Measurements from ENCODE around the gene PNLIP. TPM values are rescaled to one million over a fixed set of nuclear protein-coding genes. Genes with fewer than 3 reads are reported as not detected.

PNLIP gene
- polyA plus RNA-seq, 1 of the 3 experiments (the other 2 are of a cell fraction), result not detected

DNA sequence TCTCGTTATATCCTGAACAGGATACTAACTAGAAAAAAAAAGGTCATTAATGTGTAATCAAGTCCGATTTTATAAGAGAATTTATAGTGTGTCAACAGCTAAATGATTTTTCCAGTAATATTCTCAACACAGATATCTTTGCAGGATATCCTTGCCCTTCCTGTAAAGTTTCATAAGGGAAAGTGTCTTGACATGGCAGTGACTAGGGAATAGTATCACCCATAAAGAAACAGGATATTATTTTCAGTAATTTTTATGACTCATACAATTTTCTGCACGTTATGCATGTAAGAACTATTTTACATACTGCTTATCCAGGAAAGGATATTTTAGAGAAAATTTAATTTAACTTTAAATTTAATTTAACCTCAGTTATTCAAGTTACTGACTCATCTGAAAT, 19.5 kb upstream of the PNLIP start:
- DNase-seq, result no peak
- Histone ChIP-seq H3K4me3 (ENCODE audit: low read depth in 2 of 2, low read length in 1 of 2) (no peak overlapping the region), H3K79me2 (ENCODE audit: insufficient read depth) (no peaks in the 10 kb centered on the region), H3K9ac (no peak overlapping the region), H2AFZ (ENCODE audit: low read depth) (no peak overlapping the region), H3K4me1 (ENCODE audit: control insufficient read depth in 1 of 2, insufficient read depth in 2 of 2, low read depth in 1 of 2, low read length in 1 of 2) (no peaks in the 10 kb centered on the region), H3K9me2 (no peaks in the 10 kb centered on the region), H3F3A (replicated peaks; ENCODE audit: insufficient read depth) (no peaks in the 10 kb centered on the region), H3K27ac (ENCODE audit: low read depth in 2 of 2, low read length in 1 of 2) (no peak overlapping the region), H3K9me3 (no peaks in the 10 kb centered on the region), H3K27me3 (ENCODE audit: insufficient read depth) (no peaks in the 10 kb centered on the region), H3K4me2 (no peak overlapping the region), H4K20me1 (ENCODE audit: insufficient read depth) (no peaks in the 10 kb centered on the region), H3K36me3 (replicated peaks in 1 of 2; ENCODE audit: control insufficient read depth in 1 of 2, insufficient read depth in 2 of 2, low read length in 1 of 2) (no peaks in the 10 kb centered on the region)
- POLR2A ChIA-PET, result no interaction called here
- WGBS (ENCODE audit: low lambda C conversion rate), result 9% methylated on average over 3 of the region's 3 CpGs
- no peak for TF ChIP-seq EP300 (IDR thresholded peaks at IDR 0.05; ENCODE audit: borderline replicate concordance in 1 of 2, low read depth in 1 of 2, low read length in 1 of 2)
- no peak for TF ChIP-seq POLR2AphosphoS5 (IDR thresholded peaks at IDR 0.05; ENCODE audit: low read depth, low read length)
- TF ChIP-seq, protein P1, sequence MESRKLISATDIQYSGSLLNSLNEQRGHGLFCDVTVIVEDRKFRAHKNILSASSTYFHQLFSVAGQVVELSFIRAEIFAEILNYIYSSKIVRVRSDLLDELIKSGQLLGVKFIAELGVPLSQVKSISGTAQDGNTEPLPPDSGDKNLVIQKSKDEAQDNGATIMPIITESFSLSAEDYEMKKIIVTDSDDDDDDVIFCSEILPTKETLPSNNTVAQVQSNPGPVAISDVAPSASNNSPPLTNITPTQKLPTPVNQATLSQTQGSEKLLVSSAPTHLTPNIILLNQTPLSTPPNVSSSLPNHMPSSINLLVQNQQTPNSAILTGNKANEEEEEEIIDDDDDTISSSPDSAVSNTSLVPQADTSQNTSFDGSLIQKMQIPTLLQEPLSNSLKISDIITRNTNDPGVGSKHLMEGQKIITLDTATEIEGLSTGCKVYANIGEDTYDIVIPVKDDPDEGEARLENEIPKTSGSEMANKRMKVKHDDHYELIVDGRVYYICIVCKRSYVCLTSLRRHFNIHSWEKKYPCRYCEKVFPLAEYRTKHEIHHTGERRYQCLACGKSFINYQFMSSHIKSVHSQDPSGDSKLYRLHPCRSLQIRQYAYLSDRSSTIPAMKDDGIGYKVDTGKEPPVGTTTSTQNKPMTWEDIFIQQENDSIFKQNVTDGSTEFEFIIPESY (IDR thresholded peaks at IDR 0.05; ENCODE audit: borderline replicate concordance, low read depth), result no peak
- no peak for TF ChIP-seq GABPA (IDR thresholded peaks at IDR 0.05; ENCODE audit: low read depth)
- TF ChIP-seq, protein P2, sequence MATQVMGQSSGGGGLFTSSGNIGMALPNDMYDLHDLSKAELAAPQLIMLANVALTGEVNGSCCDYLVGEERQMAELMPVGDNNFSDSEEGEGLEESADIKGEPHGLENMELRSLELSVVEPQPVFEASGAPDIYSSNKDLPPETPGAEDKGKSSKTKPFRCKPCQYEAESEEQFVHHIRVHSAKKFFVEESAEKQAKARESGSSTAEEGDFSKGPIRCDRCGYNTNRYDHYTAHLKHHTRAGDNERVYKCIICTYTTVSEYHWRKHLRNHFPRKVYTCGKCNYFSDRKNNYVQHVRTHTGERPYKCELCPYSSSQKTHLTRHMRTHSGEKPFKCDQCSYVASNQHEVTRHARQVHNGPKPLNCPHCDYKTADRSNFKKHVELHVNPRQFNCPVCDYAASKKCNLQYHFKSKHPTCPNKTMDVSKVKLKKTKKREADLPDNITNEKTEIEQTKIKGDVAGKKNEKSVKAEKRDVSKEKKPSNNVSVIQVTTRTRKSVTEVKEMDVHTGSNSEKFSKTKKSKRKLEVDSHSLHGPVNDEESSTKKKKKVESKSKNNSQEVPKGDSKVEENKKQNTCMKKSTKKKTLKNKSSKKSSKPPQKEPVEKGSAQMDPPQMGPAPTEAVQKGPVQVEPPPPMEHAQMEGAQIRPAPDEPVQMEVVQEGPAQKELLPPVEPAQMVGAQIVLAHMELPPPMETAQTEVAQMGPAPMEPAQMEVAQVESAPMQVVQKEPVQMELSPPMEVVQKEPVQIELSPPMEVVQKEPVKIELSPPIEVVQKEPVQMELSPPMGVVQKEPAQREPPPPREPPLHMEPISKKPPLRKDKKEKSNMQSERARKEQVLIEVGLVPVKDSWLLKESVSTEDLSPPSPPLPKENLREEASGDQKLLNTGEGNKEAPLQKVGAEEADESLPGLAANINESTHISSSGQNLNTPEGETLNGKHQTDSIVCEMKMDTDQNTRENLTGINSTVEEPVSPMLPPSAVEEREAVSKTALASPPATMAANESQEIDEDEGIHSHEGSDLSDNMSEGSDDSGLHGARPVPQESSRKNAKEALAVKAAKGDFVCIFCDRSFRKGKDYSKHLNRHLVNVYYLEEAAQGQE (IDR thresholded peaks at IDR 0.05; ENCODE audit: low read depth, low read length), result no peak
- TF ChIP-seq, protein P3, sequence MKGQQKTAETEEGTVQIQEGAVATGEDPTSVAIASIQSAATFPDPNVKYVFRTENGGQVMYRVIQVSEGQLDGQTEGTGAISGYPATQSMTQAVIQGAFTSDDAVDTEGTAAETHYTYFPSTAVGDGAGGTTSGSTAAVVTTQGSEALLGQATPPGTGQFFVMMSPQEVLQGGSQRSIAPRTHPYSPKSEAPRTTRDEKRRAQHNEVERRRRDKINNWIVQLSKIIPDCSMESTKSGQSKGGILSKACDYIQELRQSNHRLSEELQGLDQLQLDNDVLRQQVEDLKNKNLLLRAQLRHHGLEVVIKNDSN (IDR thresholded peaks at IDR 0.05; ENCODE audit: borderline replicate concordance, low read depth), result no peak
- TF ChIP-seq YY1 (IDR thresholded peaks at IDR 0.05; ENCODE audit: low read depth), result no peak
- CTCF ChIA-PET, result interaction anchor here (0.8 kb wide), 1 partner anchor 15 kb away, joined by 3 read pairs; no protein-coding TSS in a partner anchor

DNA sequence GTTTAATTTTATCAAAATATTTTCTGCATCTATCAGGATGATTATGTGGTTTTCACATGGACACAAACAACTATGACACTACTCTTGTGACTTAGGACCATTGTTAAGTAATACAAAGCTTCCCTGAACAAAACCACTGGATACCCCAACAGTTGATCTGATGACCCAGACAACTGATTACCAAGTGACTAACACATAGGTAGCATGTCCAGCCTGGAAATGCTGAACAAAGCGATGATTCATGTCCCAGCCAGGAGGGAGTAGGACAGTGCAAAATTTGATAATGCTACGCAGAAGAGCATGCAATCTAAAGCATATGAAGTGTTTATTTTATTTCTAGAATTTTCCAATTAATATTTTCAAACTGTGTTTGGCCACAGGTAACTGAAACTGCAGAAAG, 8.9 kb upstream of the PNLIP start:
- H3F3A ChIP-seq (replicated peaks; ENCODE audit: insufficient read depth), result no peaks in the 10 kb centered on the region
- TF ChIP-seq GATA2 (CRISPR knock-in tag; IDR thresholded peaks at IDR 0.05) (no peak), NFIC (IDR thresholded peaks at IDR 0.05; ENCODE audit: borderline replicate concordance) (no peak), POLR2AphosphoS5 (IDR thresholded peaks at IDR 0.05; ENCODE audit: low read depth, low read length) (no peak), SMC3 (IDR thresholded peaks at IDR 0.05; ENCODE audit: low read depth, low read length) (no peak), SIN3A (IDR thresholded peaks at IDR 0.05; ENCODE audit: borderline replicate concordance, low read depth, low read length) (no peak), EZH2phosphoT487 (IDR thresholded peaks at IDR 0.05; ENCODE audit: borderline replicate concordance, low read depth) (no peak), MXI1 (IDR thresholded peaks at IDR 0.05; ENCODE audit: low read depth, low read length) (no peak)
- TF ChIP-seq, protein P1 (IDR thresholded peaks at IDR 0.05; ENCODE audit: borderline replicate concordance, low read depth), result no peak
- TF ChIP-seq, protein P4, sequence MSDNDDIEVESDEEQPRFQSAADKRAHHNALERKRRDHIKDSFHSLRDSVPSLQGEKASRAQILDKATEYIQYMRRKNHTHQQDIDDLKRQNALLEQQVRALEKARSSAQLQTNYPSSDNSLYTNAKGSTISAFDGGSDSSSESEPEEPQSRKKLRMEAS (IDR thresholded peaks at IDR 0.05; ENCODE audit: low read depth), result no peak
- TF ChIP-seq, protein P3 (IDR thresholded peaks at IDR 0.05; ENCODE audit: borderline replicate concordance, low read depth), result no peak
- TF ChIP-seq, protein P5, sequence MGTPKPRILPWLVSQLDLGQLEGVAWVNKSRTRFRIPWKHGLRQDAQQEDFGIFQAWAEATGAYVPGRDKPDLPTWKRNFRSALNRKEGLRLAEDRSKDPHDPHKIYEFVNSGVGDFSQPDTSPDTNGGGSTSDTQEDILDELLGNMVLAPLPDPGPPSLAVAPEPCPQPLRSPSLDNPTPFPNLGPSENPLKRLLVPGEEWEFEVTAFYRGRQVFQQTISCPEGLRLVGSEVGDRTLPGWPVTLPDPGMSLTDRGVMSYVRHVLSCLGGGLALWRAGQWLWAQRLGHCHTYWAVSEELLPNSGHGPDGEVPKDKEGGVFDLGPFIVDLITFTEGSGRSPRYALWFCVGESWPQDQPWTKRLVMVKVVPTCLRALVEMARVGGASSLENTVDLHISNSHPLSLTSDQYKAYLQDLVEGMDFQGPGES (IDR thresholded peaks at IDR 0.05; ENCODE audit: low read depth, low read length), result no peak

More for the DNA sequence above, 8.9 kb upstream of the PNLIP start:
- Histone ChIP-seq H3K36me3 (replicated peaks in 1 of 2; ENCODE audit: control insufficient read depth in 1 of 2, insufficient read depth in 2 of 2, low read length in 1 of 2) (no peaks in the 10 kb centered on the region), H3K4me1 (ENCODE audit: control insufficient read depth in 1 of 2, insufficient read depth in 2 of 2, low read depth in 1 of 2, low read length in 1 of 2) (no peaks in the 10 kb centered on the region), H4K20me1 (ENCODE audit: insufficient read depth) (no peaks in the 10 kb centered on the region), H2AFZ (ENCODE audit: low read depth) (no peak overlapping the region), H3K9ac (no peak overlapping the region), H3K9me2 (no peaks in the 10 kb centered on the region), H3K4me3 (ENCODE audit: low read depth in 2 of 2, low read length in 1 of 2) (no peak overlapping the region), H3K79me2 (ENCODE audit: insufficient read depth) (no peaks in the 10 kb centered on the region), H3K9me3 (no peaks in the 10 kb centered on the region), H3K4me2 (no peak overlapping the region), H3K27ac (ENCODE audit: low read depth in 2 of 2, low read length in 1 of 2) (no peak overlapping the region), H3K27me3 (ENCODE audit: insufficient read depth) (no peaks in the 10 kb centered on the region)
- WGBS (ENCODE audit: low lambda C conversion rate), result 55% methylated on average over 2 of the region's 2 CpGs
- DNase-seq, result no peak
- POLR2A ChIA-PET, result no interaction called here
- CTCF ChIA-PET, result interaction anchor here (2.0 kb wide), 1 partner anchor 15 kb away, joined by 6 read pairs; no protein-coding TSS in a partner anchor
